Measurements from ENCODE around the gene EIF2B4.

EIF2B4 gene

DNA sequence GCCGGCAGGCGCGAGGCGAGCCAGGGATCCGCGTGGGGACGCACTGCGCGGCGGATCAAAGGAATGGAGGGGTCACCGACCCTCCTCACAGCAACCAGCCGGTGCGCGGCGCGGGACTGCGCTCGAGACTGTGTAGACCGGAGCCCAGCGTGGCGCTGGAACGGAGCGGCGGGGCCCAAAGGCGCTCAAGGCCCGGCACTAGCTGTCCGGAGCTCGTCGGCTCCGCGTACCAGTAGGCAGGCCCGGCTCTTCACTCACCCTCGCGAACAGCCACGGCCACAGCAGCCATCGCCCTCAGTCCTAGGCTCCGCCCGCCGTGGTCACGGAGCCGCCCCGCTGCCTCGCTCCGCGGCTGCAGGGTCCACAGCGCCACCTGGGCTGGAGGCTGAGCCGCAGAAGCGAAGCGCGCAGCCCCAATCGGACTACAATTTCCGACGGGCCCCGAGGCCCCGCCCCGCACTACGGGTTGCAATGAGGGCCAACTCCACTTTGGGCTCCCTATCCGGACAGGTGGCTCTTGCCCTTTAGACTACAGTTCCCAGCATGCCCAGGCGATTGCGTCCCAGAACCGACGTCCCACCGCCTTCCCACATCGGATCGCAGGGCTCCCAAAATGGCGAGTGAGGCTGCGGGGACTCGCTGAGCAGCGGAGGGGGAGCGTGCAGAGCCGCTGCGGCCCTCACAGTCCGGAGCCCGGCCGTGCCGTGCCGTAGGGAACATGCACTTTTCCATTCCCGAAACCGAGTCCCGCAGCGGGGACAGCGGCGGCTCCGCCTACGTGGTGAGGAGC, at the start of gene EIF2B4, which contains the start of gene SNX17:
EIF2B4 (minus strand) TSS at position 313 of the 790 bp plus-strand sequence; CDS start at position 289, 24 bp downstream.
SNX17 (plus strand) TSS at position 591 of the 790 bp plus-strand sequence; CDS start at position 719, 128 bp downstream.
- peak; percentile 99 for DNase-seq

DNA sequence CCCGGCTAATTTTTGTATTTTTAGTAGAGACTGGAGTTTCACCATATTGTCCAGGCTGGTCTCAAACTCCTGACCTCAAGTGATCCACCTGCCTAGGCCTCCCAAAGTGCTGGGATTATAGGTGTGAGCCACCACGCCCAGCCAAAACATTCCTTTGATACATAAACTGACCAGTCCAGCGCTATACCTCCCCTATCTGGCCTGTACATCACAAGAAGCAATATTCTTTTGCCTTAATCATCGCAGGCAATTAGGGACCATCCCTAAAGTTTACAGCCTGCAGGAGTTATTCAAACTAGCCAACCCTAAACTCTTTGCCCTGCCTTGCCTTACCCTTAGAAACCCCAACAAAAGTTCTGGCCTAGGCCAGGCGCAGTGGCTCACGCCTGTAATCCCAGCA, 46.0 kb upstream of the EIF2B4 start:
- DNase-seq, result no peak

GRCh38 chr2:27412419-27413152, 42.4 kb upstream of the EIF2B4 start:
- DNase-seq, result no peak

DNA sequence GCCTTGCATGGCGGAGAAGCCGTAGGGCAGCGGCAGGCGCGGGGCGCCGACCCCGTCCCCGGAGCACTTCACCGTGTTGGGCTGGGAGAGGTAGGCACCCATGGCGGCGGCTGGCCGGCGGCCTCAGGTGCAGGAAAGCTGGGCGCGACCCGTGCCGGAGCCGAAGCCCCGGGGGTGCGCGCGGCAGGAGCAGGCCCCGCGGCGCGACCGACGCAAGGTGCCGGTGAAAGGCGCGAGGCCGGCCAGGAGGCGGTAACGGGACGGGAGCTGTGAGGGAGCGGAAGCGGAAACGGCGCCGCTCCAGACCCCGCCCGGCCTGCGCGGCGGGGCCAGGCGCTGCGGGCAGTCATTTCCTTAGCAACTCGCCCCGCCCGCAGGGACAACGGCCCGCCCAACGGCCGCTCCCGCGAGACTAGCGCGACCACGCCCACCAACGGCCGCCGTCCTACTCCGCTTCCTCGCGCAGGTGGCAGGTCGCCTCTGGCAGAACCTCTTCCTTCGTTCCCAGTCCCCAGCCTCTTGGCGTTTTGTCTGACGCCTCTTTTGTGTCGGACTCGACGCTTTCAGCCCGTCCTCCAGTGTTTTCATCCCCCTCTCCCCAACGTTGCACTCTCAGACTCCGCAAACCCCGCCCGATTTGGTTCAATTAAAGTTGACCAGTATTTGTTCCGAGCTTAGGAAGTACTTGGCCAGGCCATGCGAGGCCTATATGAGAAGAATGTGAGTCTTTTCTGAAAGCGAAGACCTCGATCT, 39.4 kb upstream of the EIF2B4 start, which contains the start of gene PPM1G:
PPM1G (minus strand) TSS at position 271 of the 753 bp plus-strand sequence; CDS start at position 102, 169 bp downstream.
- DNase-seq, result peak; percentile 98

DNA sequence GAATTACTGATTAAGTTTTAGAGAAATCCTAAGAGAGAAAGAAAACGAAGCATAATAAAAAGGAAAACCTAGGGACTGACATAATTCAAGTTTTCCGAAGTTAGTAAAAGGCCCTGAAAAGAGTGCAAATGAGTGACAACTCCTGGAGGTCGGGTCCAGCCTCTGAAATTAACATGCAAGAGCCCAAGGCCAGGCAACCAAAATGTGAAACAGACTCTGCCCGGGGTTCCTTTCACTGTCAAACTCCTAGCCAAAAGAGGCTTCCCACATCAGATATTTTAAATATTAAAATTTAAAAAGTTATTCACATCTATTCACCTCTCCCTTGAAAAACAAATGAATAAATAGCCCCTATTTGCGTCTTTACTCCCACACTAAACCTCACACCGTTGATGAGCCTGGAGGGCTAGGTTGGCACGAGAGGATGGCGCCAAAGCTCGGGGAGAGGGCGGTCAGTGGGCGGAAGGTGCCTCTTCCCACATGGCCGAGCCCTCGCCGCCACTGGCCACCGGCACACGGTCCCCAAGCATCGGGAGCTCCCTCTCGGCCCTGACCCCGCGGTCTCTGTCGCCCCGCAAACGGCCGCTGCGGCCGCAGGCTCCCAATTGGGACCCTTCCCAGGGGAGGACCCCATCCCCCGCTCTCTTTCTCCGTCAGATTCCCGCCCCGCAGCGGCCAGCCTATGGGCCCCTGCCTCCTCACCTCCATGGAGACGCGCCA, 38.6 kb upstream of the EIF2B4 start:
- DNase-seq, result peak; percentile 66

GRCh38 chr2:27407798-27408491, 37.8 kb upstream of the EIF2B4 start:
- DNase-seq, result peak; percentile 54

- no peak for DNase-seq
Measured at GRCh38 chr2:27400348-27401135, 30.4 kb upstream of the EIF2B4 start.

DNA sequence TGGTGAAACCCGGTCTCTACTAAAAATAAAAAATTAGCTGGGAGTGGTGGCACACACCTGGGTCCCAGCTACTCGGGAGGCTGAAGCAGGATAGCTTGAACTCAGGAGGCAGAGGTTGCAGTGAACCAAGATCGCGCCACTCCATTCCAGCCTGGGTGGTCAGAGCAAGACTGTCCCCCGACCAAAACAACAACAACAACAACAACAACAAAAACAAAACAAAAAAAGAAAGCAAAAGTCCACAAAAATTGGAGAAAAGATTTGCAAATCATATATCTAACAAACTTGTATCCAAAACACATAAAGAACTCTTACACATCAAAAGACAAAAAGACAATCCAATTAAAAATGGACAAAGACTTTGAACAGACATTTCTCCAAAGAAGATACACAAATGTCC, 28.8 kb upstream of the EIF2B4 start:
- no peak for DNase-seq

- DNase-seq, result no peak
Measured at GRCh38 chr2:27393225-27393624, 23.1 kb upstream of the EIF2B4 start.

DNA sequence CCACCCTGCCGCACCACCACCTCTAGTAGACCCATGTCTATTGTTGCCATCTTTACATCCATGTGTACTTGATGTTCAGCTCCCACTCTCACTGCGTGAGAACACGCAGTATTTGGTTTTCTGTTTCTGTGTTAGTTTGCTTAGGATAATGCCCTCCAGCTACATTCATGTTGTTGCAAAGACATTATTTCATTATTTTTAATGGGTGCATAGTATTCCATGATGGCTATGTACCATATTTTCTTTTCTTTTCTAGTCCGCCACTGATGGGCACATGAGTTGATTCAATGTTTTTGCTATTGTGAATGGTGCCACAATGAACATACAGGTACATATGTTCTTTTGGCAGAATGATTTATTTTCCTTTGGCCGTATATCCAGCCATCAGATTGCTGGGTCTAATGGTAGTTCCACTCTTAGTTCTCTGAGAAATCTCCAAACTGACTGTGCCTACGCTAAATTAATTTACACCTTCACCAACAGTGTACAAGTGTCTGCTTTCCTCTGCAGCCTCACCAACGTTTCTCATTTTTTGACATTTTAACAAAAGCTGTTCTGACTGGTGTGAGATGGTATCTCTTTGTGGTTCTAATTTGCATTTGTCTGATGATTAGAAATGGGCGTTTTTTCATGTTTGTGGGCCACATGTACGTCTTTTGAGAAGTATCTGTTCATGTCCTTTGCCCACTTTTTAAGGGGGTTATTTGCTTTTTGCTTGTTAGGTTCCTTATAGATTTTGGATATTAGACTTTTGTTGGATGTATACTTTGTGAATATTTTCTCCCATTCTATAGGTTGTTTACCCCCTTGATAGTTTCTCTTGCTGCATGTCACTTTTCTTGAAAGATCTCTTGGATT, 20.9 kb upstream of the EIF2B4 start:
- DNase-seq, result no peak

DNA sequence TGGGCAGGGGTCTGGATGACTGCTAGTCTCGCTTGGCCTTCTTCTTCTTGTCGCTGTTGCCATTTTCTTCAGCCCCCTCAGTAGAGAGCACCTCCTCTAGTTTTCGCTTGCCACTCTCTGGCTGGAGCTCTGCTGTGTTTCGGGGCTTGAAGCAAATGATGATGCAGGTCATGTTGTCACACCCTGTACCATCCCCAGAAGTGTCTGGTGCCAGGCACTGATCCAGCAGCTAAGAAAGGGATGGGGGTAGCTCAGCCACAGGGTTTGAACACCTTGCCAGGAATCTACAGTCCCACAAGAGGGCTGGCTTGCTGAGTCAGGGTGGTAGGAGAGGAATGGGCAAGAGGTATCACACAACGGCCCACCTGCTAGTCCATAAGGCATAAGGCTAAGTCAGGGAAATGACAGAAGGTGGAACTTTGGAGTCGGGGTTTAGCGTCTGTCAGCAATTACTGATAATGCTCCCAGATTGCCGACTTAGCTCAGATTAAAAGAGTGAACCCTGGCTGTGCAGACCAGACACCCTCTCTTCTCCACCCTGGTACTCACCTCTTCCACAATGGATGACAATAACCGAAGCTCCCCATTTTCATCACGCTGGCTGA, 11.5 kb upstream of the EIF2B4 start:
- DNase-seq, result no peak

DNA sequence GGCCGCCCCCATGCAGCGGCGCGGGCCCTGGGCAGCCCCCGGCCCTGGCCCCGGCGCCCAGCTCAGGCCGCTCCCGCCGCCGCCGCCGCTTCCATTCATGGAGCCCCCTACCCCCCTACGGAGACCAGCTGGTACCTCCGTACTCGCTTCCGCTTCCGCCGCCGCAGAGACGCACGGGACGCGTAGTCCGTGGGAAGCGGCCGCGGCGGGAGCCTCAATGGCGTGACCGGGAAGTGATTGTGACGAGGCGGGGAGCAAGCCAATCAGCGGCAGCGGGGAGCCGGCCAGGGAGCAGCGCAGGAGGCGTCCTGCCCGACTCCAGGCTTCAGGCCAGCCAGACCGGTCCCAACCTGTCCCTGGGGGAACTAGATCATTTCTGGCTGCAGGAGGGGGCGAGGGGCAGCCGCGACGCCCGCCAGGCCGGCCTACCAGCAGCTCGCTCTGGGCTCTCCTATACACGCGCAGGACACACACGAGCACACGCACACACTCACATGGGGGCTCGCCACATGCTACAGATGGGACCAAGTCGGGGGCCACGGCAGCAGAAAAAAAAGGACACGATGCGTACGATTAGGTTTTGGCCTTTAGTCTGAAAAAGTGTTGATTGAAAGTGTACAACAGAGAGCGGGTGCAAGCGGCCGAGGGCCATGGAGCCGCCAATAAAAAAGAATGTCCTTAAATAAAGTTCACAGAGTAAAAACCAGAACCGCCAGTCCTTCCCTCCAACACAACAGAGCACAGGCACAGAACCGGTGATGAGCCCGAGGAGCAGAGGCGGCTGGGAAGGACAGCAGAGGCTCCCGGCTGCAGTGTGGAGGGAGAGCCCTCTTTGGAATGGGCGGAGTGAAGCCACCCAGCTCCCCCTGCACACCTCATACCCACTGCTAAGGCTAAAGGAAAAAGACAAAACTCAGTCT, 10.7 kb upstream of the EIF2B4 start, which contains the start of gene ZNF513:
ZNF513 (minus strand) TSS at position 109 of the 920 bp plus-strand sequence. CDS start 208 bp downstream, outside the sequence.
- peak; percentile 96 for DNase-seq

DNA sequence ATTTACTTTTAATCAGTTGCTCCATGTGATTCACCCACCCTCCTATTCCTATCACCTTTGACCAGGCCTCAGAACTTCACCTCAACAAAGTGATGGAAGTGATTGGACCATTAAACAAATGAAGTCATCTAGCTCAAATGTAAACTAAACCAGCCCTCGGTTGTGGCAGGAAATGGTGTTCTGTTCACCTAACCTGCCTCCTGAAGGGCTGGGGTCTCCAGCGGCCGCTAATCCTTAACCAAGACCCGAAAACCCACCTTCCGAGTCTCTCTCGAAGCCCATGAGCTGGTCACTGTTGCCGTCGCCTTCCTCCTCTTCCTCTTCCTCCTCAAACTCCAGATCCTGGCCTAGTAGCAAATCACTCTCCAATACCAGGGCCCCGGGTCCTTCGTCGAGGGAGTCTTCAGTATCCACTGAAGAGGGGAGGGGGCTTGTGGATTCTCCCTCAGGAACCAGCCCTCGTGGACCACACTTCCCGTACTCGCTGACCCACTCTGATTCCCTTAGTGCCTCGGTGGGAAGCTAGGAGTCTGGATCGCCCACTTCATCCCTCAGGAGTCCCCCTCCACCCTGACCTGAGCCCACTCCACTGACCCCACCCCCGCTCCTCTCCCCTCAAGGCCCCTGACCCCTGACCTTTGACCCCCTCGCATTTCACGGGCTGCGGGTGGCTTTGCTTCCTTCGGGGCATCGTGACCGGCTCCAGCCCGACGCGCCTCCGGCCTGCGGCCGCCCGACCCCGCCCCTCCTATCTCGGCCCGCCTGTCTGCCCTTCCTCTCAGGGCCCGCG, 9.9 kb upstream of the EIF2B4 start:
- peak; percentile 72 for DNase-seq

GRCh38 chr2:27379383-27379835, 9.3 kb upstream of the EIF2B4 start:
- peak; percentile 36 for DNase-seq

DNA sequence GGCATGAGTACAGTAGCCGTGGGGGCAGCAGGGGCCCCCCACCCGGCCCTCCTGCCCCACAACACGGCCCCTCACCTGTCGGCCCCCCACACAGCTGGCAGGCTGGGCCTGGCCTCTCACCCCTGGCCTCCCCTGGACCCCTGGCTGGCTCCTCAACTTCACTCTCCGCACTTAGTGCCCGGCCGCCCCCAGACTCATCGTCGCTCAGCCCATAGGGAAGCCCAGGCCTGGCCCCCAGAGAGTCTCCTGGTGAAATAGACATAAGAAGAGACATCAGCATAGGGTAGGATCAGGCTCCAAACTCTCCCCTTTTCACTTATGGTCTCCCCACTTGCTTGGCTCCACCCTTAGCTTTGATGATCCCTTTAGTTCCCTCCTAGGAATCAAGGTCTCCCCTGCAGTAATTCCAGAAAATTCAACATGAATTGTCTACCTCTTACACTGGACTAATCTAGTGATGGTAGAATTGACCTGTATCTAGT, 8.7 kb upstream of the EIF2B4 start:
- DNase-seq, result no peak

DNA sequence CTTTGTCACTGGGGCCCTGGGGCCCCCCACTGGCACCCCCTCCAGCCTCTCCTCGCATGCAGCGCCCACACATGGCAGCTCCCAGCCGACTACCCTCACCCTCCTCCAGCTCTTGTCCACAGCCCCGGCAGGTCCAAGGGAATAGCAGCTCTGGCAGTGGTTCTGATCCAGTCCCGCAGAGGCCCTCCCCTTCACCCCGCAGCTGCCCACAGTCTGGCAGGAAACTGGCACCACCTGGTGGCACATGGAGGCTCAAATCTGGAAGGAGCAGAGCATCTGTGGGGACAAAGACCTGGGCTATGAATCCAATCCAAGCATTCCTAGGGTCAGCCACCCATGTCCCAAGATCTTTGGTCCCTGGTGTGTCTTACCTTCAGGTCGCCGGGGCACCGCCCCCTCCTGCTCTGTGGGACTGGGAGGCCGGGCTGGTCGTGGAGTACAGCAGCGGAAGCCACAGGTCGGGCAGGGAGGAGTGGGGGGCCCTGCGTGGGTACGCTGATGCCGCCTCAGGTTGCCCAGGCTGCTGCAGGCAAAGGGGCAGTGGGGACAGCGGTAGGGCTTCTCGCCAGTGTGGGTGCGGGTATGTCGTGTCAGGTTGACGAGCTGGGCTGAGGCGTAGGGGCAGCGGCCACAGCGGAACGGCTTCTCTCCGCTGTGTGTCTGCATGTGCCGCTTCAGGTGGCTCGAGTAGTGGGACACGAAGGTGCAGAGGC, 8.1 kb upstream of the EIF2B4 start:
- no peak for DNase-seq
